ENCODE results near the gene UIMC1. TPM values are rescaled to one million over a fixed set of nuclear protein-coding genes. Genes with fewer than 3 reads are reported as not detected.
"Not testable (repeated sequence)": the region's sequence is repeated elsewhere in the genome, so short reads cannot be mapped to it uniquely, and the experiment has no call there.

The UIMC1 gene
- polyA plus RNA-seq = 15.7 to 29.0 TPM (median 22.5 TPM) in 3 replicates
- 64.1 TPM for polyA plus RNA-seq (2011; ENCODE audit: low read depth)
- 17.1 and 27.9 TPM in 2 replicates for polyA plus RNA-seq (2011; cell fraction: cytosol; rRNA removed)
- 33.0 and 37.0 TPM in 2 replicates for polyA plus RNA-seq (2011; cell fraction: nucleus; rRNA removed)
- 20.1 and 24.1 TPM in 2 replicates for polyA plus RNA-seq (2012; ENCODE audit: low replicate concordance)
- 3.5 to 28.8 TPM (median 23.1 TPM) in 3 replicates for polyA minus RNA-seq
- 10.4 TPM for polyA minus RNA-seq (2011; cell fraction: cytosol; rRNA and poly(A)+ RNA removed)
- polyA minus RNA-seq (2011; cell fraction: nucleus; rRNA and poly(A)+ RNA removed) = 12.0 and 30.9 TPM in 2 replicates

DNA sequence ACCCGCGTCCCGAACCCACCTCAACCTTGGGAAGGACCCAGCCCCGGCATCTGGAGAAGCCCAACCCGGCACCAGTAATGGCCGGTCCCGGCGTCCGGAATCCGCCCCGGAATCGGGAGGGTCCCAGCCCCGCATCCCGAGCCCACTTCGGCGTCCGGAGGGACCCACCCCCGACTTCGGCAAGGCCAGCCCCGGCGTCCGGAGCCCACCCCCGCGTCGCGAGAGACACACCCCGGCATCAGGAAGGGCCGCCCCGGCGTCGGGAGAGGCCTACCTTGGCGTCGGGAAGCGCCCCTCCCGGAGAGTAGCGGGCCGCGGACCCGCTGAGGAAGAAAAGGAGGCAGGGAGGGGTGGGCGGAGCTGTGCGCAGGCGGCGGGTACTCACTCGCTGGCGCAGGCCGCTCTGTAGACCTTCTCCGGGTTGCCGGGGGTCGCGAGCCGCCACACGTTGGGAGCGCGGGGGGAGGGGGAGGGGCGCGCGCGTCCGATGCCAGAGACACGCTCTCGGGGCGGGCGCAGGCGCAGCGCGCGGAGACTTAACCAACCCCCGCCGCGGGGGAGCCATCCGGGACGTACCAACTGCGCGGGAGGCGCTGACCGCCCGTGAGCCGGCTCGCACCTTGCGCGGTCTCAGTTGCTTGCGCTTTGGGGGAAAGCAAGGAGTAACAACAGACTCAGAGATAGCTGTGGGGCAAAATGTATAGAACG lies at the start of gene UIMC1:
Gene UIMC1, minus strand, starts transcription at position 515 of the 708 bp plus-strand sequence. CDS start 24,164 bp downstream, outside the sequence.
- peak within 1 kb of the TSS; percentile 95 for H3K4me2 ChIP-seq (ENCODE audit: control insufficient read depth, extremely low read depth, insufficient read depth, low read depth, low read length)
- no peaks in the 10 kb centered on the region for H3K9me1 ChIP-seq (ENCODE audit: control insufficient read depth, extremely low read depth, insufficient read depth, low read length)
- no peak for FAIRE-seq

DNA sequence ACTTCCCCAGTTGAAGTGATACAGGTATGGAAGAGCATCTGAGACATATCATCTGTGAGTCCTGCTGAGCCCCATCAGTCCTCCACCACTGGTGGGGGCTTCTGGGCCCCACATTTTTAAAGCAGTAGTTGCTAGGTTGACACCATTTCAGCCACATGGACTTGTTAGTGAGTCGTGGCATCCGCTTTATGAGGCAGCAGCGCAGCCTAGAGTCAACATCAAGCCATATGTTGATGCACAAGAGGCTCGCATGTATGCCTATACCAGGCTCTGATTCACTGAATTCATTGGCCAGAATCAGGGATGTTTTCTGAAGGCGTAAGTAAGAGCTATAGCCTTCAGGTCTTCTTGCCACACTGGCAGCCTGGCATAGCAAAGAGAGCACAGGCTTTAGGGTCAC lies 42.7 kb upstream of the UIMC1 start:
- Histone ChIP-seq H3K9me3 (ENCODE audit: control insufficient read depth, low read depth, low read length) (no peaks in the 10 kb centered on the region), H3K9me1 (ENCODE audit: control insufficient read depth, extremely low read depth, insufficient read depth, low read length) (no peaks in the 10 kb centered on the region), H3K27ac (ENCODE audit: control insufficient read depth, insufficient read depth, low read length) (no peak overlapping the region), H2AFZ (ENCODE audit: control insufficient read depth, low read length) (no peak overlapping the region), H3K27me3 (ENCODE audit: control insufficient read depth, extremely low read depth, insufficient read depth, low read length) (no peaks in the 10 kb centered on the region), H3K9ac (ENCODE audit: control insufficient read depth, extremely low read depth, insufficient read depth, low read length) (no peak overlapping the region), H3K36me3 (ENCODE audit: control insufficient read depth in 2 of 2, extremely low read depth in 1 of 2, insufficient read depth in 2 of 2, low read length in 2 of 2) (peaks cover 0 to 7% of the 10 kb centered on the region in 2 experiments), H3K4me2 (ENCODE audit: control insufficient read depth, extremely low read depth, insufficient read depth, low read depth, low read length) (no peak overlapping the region), H4K20me1 (ENCODE audit: control insufficient read depth, extremely low read depth, insufficient read depth, low read length) (no peaks in the 10 kb centered on the region), H3K4me3 (ENCODE audit: control insufficient read depth in 2 of 3, extremely low read depth in 1 of 3, insufficient read depth in 2 of 3, low read depth in 1 of 3, low read length in 3 of 3) (no peak overlapping the region), H3K79me2 (ENCODE audit: control insufficient read depth, insufficient read depth, low read length) (no peaks in the 10 kb centered on the region), H3K4me1 (ENCODE audit: control insufficient read depth, extremely low read depth, insufficient read depth, low read length) (no peaks in the 10 kb centered on the region)
- no peak for FAIRE-seq
- no peak for DNase-seq (ENCODE audit: low read depth, low spot score)
- TF ChIP-seq, protein P1, sequence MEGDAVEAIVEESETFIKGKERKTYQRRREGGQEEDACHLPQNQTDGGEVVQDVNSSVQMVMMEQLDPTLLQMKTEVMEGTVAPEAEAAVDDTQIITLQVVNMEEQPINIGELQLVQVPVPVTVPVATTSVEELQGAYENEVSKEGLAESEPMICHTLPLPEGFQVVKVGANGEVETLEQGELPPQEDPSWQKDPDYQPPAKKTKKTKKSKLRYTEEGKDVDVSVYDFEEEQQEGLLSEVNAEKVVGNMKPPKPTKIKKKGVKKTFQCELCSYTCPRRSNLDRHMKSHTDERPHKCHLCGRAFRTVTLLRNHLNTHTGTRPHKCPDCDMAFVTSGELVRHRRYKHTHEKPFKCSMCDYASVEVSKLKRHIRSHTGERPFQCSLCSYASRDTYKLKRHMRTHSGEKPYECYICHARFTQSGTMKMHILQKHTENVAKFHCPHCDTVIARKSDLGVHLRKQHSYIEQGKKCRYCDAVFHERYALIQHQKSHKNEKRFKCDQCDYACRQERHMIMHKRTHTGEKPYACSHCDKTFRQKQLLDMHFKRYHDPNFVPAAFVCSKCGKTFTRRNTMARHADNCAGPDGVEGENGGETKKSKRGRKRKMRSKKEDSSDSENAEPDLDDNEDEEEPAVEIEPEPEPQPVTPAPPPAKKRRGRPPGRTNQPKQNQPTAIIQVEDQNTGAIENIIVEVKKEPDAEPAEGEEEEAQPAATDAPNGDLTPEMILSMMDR (optimal IDR thresholded peaks at IDR 0.05 in 1 of 3, IDR thresholded peaks at IDR 0.05 in 1 of 3, conservative IDR thresholded peaks at IDR 0.05 in 1 of 3; ENCODE audit: extremely low read depth in 1 of 3, insufficient read depth in 2 of 3, low read length in 3 of 3) = no peak
- TF ChIP-seq EZH2 (IDR thresholded peaks at IDR 0.05; ENCODE audit: low read length) = no peak
- dilution Hi-C loops (cut with MboI; ENCODE audit: extremely low pct_ligation_motif_present, low sequenced_read_pairs) = no loop called here

More for the DNA sequence above, at the start of gene UIMC1:
- DNase-seq (ENCODE audit: low read depth, low spot score) = no peak
- H3K36me3 ChIP-seq (ENCODE audit: control insufficient read depth in 2 of 2, extremely low read depth in 1 of 2, insufficient read depth in 2 of 2, low read length in 2 of 2) = no peaks in the 10 kb centered on the region
- H3K4me1 ChIP-seq (ENCODE audit: control insufficient read depth, extremely low read depth, insufficient read depth, low read length) = peaks cover 22% of the 10 kb centered on the region
- peak within 1 kb of the TSS; percentile 82 for H3K9ac ChIP-seq (ENCODE audit: control insufficient read depth, extremely low read depth, insufficient read depth, low read length)
- peak within 1 kb of the TSS; percentile 83 for H2AFZ ChIP-seq (ENCODE audit: control insufficient read depth, low read length)
- no peaks in the 10 kb centered on the region for H3K9me3 ChIP-seq (ENCODE audit: control insufficient read depth, low read depth, low read length)
- H3K79me2 ChIP-seq (ENCODE audit: control insufficient read depth, insufficient read depth, low read length) = peaks cover 51% of the 10 kb centered on the region
- TF ChIP-seq EZH2 (IDR thresholded peaks at IDR 0.05; ENCODE audit: low read length) = no peak
- TF ChIP-seq, protein P1 (optimal IDR thresholded peaks at IDR 0.05 in 1 of 3, IDR thresholded peaks at IDR 0.05 in 1 of 3, conservative IDR thresholded peaks at IDR 0.05 in 1 of 3; ENCODE audit: extremely low read depth in 1 of 3, insufficient read depth in 2 of 3, low read length in 3 of 3) = no peak
- no peaks in the 10 kb centered on the region for H3K27me3 ChIP-seq (ENCODE audit: control insufficient read depth, extremely low read depth, insufficient read depth, low read length)
- peak within 1 kb of the TSS; percentile 70 to 78 (median 78) for H3K4me3 ChIP-seq (ENCODE audit: control insufficient read depth in 2 of 3, extremely low read depth in 1 of 3, insufficient read depth in 2 of 3, low read depth in 1 of 3, low read length in 3 of 3)
- dilution Hi-C loops (cut with MboI; ENCODE audit: extremely low pct_ligation_motif_present, low sequenced_read_pairs) = no loop called here
- H3K27ac ChIP-seq (ENCODE audit: control insufficient read depth, insufficient read depth, low read length) = peak within 1 kb of the TSS; percentile 84
- H4K20me1 ChIP-seq (ENCODE audit: control insufficient read depth, extremely low read depth, insufficient read depth, low read length) = peaks cover 20% of the 10 kb centered on the region

DNA sequence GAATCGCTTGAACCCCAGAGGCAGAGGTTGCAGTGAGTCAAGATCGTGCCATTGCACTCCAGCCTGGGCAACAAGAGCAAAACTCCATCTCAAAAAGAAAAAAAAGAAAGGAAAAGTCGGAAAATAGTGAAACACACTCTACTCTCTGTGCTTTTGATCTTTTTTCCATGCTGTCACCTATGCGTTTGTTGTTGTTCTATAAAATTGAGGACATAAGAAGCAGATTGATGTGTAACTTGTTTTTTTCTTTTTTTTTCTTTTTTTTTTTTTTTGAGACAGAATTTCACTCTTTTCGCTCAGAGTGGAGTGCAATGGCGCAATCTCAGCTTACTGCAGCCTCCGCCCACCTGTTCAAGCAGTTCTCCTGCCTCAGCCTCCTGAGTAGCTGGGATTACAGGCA lies 42.0 kb upstream of the UIMC1 start:
- H3K9me1 ChIP-seq (ENCODE audit: control insufficient read depth, extremely low read depth, insufficient read depth, low read length); H3K4me3 ChIP-seq (ENCODE audit: control insufficient read depth in 2 of 3, extremely low read depth in 1 of 3, insufficient read depth in 2 of 3, low read depth in 1 of 3, low read length in 3 of 3); H3K9me3 ChIP-seq (ENCODE audit: control insufficient read depth, low read depth, low read length); H3K79me2 ChIP-seq (ENCODE audit: control insufficient read depth, insufficient read depth, low read length); H3K9ac ChIP-seq (ENCODE audit: control insufficient read depth, extremely low read depth, insufficient read depth, low read length); H3K27ac ChIP-seq (ENCODE audit: control insufficient read depth, insufficient read depth, low read length); DNase-seq (ENCODE audit: low read depth, low spot score); FAIRE-seq; H4K20me1 ChIP-seq (ENCODE audit: control insufficient read depth, extremely low read depth, insufficient read depth, low read length); H3K4me1 ChIP-seq (ENCODE audit: control insufficient read depth, extremely low read depth, insufficient read depth, low read length); H3K4me2 ChIP-seq (ENCODE audit: control insufficient read depth, extremely low read depth, insufficient read depth, low read depth, low read length); dilution Hi-C loops (cut with MboI; ENCODE audit: extremely low pct_ligation_motif_present, low sequenced_read_pairs); H3K27me3 ChIP-seq (ENCODE audit: control insufficient read depth, extremely low read depth, insufficient read depth, low read length); H2AFZ ChIP-seq (ENCODE audit: control insufficient read depth, low read length): not testable (repeated sequence)
- peaks cover 1 to 11% of the 10 kb centered on the region in 2 experiments for H3K36me3 ChIP-seq (ENCODE audit: control insufficient read depth in 2 of 2, extremely low read depth in 1 of 2, insufficient read depth in 2 of 2, low read length in 2 of 2)
